Type B pancreatic cell (in vitro differentiated cells): ENCODE results near the gene MRPL2. TPM values are rescaled to one million over a fixed set of nuclear protein-coding genes. Genes with fewer than 3 reads are reported as not detected.
A peak's percentile ranks its signal among the peaks of the same experiment; 100 is the strongest.

ENCODE experiments used
- DNase-seq: peaks from one replicate; pipeline ENCODE4 v3.0.0; 2021; ENCODE audit warnings: mixed read lengths; ENCODE audit not compliant: unreplicated experiment; ENCODE audit errors: extremely low spot score
- H3K27ac Mint-ChIP-seq: 2 replicates; pipeline ENCODE4 v1.8.0; 2021; ENCODE audit warnings: mild to moderate bottlenecking, mixed read lengths
- H3K27me3 Mint-ChIP-seq: 2 replicates; pipeline ENCODE4 v1.8.0; 2021; ENCODE audit warnings: mixed read lengths
- H3K36me3 Mint-ChIP-seq: 2 replicates; pipeline ENCODE4 v1.8.0; 2021; ENCODE audit warnings: mixed read lengths
- H3K4me1 Mint-ChIP-seq: one replicate; pipeline ENCODE4 v1.8.0; 2021; ENCODE audit warnings: mixed read lengths; ENCODE audit not compliant: unreplicated experiment
- H3K4me3 Mint-ChIP-seq: 2 replicates; pipeline ENCODE4 v1.8.0; 2021; ENCODE audit warnings: mild to moderate bottlenecking, mixed read lengths
- H3K9me3 Mint-ChIP-seq: 2 replicates; pipeline ENCODE4 v1.8.0; 2021; ENCODE audit warnings: mixed read lengths
- total RNA-seq: library from RNA; stranded (reverse); gene quantifications from 2 replicates; pipeline ENCODE4 v1.2.1, GENCODE V29; 2021; ENCODE audit warnings: low replicate concordance
- TF ChIP-seq, protein P1 (sequence below): fragments of 200-600 bp; sonication (generic); conservative IDR thresholded peaks from 2 replicates; pipeline ENCODE4 v1.5.0; 2021; ENCODE audit warnings: antibody characterized with exemption, mild to moderate bottlenecking

The MRPL2 gene
- total RNA-seq, 1 donor from 2014 or later = 58.6 TPM

DNA sequence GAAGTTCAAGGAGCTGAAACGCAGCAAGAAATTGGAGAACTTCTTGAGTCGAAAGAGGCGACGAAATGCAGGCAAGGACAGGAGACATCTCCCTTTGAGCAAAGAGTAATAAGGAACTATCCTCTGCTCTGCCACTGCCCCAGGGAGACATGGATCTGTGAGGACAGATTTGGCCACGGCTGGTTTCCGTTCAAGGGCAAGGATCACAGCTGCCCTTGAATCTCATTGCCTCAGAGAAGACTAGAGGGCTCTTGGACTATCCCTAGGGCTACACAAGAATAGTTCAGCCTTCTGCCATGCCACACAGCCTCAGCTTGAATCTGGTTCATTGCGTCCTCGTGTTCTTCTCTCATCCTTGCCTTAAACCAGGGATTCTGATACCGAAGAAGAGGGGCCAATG lies 30.1 kb downstream of the MRPL2 start:
- Mint-ChIP-seq H3K4me3 (no peak overlapping the region), H3K9me3 (no peaks in the 10 kb centered on the region), H3K27me3 (no peaks in the 10 kb centered on the region), H3K27ac (no peak overlapping the region), H3K36me3 (peaks cover 41% of the 10 kb centered on the region), H3K4me1 (peaks cover 2% of the 10 kb centered on the region)
- no peak for DNase-seq
- TF ChIP-seq, protein P1, sequence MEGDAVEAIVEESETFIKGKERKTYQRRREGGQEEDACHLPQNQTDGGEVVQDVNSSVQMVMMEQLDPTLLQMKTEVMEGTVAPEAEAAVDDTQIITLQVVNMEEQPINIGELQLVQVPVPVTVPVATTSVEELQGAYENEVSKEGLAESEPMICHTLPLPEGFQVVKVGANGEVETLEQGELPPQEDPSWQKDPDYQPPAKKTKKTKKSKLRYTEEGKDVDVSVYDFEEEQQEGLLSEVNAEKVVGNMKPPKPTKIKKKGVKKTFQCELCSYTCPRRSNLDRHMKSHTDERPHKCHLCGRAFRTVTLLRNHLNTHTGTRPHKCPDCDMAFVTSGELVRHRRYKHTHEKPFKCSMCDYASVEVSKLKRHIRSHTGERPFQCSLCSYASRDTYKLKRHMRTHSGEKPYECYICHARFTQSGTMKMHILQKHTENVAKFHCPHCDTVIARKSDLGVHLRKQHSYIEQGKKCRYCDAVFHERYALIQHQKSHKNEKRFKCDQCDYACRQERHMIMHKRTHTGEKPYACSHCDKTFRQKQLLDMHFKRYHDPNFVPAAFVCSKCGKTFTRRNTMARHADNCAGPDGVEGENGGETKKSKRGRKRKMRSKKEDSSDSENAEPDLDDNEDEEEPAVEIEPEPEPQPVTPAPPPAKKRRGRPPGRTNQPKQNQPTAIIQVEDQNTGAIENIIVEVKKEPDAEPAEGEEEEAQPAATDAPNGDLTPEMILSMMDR = no peak

DNA sequence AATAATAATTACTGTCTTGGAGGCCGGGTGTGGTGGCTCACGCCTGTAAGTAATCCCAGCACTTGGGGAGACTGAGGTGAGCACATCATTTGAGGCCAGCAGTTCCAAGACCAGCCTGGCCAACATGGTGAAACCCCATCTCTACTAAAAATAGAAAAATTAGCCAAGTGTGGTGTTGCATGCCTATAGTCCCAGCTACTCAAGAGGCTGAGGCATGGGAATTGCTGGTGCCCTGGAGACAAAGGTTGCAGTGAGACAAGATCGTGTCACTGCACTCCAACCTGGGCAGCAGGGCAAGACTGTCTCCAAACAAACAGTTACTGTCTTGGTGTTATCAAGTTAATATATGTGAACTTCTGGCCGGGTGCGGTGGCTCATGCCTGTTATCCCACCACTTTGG lies 32.9 kb downstream of the MRPL2 start:
- Mint-ChIP-seq H3K9me3 (no peaks in the 10 kb centered on the region), H3K4me3 (no peak overlapping the region), H3K27me3 (no peaks in the 10 kb centered on the region), H3K4me1 (peaks cover 4% of the 10 kb centered on the region), H3K27ac (no peak overlapping the region), H3K36me3 (peaks cover 32% of the 10 kb centered on the region)
- TF ChIP-seq, protein P1 = no peak
- DNase-seq = no peak

DNA sequence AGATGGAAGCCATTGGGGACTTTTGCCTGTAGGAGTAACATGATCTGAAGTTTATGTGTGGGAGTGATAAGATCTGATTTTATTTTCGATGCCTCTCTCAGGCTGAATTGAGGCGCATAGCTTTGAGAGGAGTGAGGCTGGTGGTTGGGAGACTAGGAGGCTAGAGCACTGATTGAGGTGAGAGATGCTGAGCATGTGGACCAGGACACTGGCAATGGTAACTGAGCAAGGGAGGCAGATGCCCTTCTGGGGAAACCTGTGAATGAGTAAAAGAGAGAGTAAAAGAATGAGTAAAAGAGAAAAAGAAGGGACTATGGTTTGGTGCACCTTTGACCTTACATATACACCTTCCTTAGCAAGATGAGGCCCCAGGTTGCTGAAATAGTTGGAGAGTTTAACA lies 34.8 kb downstream of the MRPL2 start:
- no peaks in the 10 kb centered on the region for H3K9me3 Mint-ChIP-seq
- H3K27me3 Mint-ChIP-seq = no peaks in the 10 kb centered on the region
- peaks cover 30% of the 10 kb centered on the region for H3K36me3 Mint-ChIP-seq
- H3K4me3 Mint-ChIP-seq = peak overlapping the region; percentile 10
- DNase-seq = no peak
- TF ChIP-seq, protein P1 = no peak
- H3K27ac Mint-ChIP-seq = no peak overlapping the region
- peaks cover 8% of the 10 kb centered on the region for H3K4me1 Mint-ChIP-seq

DNA sequence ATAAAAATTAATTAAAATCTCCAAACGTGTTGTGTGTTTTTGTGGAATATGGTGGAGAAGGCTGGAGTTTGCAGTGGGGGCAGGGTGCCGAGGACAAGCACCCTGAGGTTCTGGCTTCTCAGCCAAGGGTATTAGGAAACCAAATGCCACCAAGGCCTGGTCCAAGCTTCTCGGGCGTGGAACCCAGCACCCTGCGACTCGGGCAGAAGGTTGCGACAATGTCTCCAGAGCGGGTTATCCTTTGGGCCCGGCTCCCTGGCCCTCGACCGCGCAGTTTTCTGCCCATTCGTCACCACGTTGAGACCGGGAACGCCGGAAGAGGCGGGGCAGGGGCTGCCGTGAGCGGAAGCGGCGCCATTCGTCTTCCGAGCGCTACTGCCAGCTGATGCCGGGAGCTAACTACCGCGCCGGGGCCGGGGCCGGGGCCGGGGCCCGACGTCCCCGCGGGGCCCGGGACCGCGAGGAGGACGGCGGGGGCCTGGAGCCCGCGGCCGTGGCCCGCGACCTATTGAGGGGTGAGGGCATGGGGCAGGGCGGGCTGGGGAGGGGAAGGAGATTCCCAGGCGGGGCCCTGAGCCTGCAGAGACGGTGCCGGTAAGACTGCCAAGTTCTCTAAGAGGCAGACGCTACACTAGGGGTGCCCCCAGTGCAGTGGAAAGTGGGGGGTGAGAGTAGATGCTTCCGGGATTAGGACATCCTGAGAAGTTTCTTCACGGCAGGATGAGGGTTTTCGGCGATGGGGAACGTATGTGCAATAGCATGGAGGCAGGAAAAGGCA lies 37.8 kb downstream of the MRPL2 start, which contains the start of gene RRP36:
Gene RRP36, plus strand, starts transcription at position 354 of the 778 bp plus-strand sequence. Its CDS starts 32 bp downstream, at position 386.
- TF ChIP-seq, protein P1 = no peak
- Mint-ChIP-seq H3K27ac (peak within 1 kb of the TSS; percentile 84), H3K4me3 (peak within 1 kb of the TSS; percentile 98), H3K9me3 (no peaks in the 10 kb centered on the region), H3K36me3 (peaks cover 28% of the 10 kb centered on the region), H3K4me1 (peaks cover 10% of the 10 kb centered on the region), H3K27me3 (no peaks in the 10 kb centered on the region)
- peak; percentile 81 for DNase-seq

DNA sequence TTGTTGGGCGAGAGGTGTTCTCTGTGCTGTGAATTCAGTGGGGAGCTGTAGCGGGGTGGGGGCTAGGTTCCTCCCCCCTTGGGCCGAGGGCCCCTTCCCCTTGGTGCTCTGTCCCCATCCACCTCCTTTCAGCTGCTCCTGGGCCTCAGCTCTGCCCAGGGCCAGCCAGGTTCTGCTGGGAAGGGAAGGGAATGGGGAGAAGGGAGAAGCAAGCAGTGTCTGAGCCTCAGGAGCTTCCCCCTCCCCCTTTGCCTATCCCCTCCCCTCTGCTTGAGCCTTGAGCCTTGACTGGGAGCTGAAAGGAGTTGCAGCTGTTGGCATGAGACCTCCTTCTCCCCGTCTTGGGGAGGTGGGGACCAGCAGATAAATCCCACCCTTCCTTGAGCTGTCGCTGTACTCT lies 38.4 kb downstream of the MRPL2 start:
- Mint-ChIP-seq H3K27me3 (no peaks in the 10 kb centered on the region), H3K9me3 (no peaks in the 10 kb centered on the region), H3K27ac (peak overlapping the region; percentile 80), H3K4me1 (peaks cover 15% of the 10 kb centered on the region), H3K4me3 (peak overlapping the region; percentile 85), H3K36me3 (peaks cover 25% of the 10 kb centered on the region)
- DNase-seq = no peak
- TF ChIP-seq, protein P1 = no peak
